WTC11 (cell line): ENCODE measurements around the gene GALNT2. TPM values are rescaled to one million over a fixed set of nuclear protein-coding genes. Genes with fewer than 3 reads are reported as not detected.
A peak's percentile ranks its signal among the peaks of the same experiment; 100 is the strongest.

Experiments used
- ATAC-seq: fragments of 200-7000 bp; cut with Tn5 transposase; 2 replicates; pipeline ENCODE4 v1.10.0; 2021; ENCODE audit warnings: mild to moderate bottlenecking, moderate library complexity
- CTCF ChIA-PET: fragments of 300-600 bp; sonication (Branson Sonifier 250); formaldehyde crosslinking; loops from one replicate; lab custom pipeline; 2021; ENCODE audit warnings: antibody characterized with exemption; lab: Charles Lee
- POLR2A ChIA-PET: fragments of 350-600 bp; sonication (Branson Sonifier 250); formaldehyde crosslinking; loops from one replicate; lab custom pipeline; 2021; ENCODE audit warnings: antibody characterized with exemption; lab: Charles Lee
- DNase-seq: peaks from one replicate; pipeline ENCODE4 v3.0.0; 2021; ENCODE audit warnings: low spot score
- H3K27ac Mint-ChIP-seq: 2 replicates; pipeline ENCODE4 v1.8.0; 2021; ENCODE audit warnings: mixed read lengths
- H3K27me3 Mint-ChIP-seq: 2 replicates; pipeline ENCODE4 v1.8.0; 2021; ENCODE audit warnings: low read depth, mild to moderate bottlenecking, moderate library complexity, mixed read lengths
- H3K36me3 Mint-ChIP-seq: 2 replicates; pipeline ENCODE4 v1.8.0; 2021; ENCODE audit warnings: mixed read lengths
- H3K4me1 Mint-ChIP-seq: 2 replicates; pipeline ENCODE4 v1.8.0; 2022; ENCODE audit warnings: mixed read lengths
- H3K4me3 Mint-ChIP-seq: 2 replicates; pipeline ENCODE4 v1.8.0; 2021; ENCODE audit warnings: mild to moderate bottlenecking, moderate library complexity, mixed read lengths
- H3K9me3 Mint-ChIP-seq: 2 replicates; pipeline ENCODE4 v1.8.0; 2021; ENCODE audit warnings: mixed read lengths
- CREB1 ChIP-seq: sonication (generic); formaldehyde crosslinking; IDR thresholded peaks from 2 replicates; pipeline ENCODE4 v1.8.0; 2023; ENCODE audit warnings: mild to moderate bottlenecking, missing genetic modification reagents
- ERG ChIP-seq: fragments of 250-450 bp; sonication (Bioruptor Pico); IDR thresholded peaks from 2 replicates; pipeline ENCODE4 v1.8.0; 2021; ENCODE audit warnings: mild to moderate bottlenecking
- FOXK1 ChIP-seq: sonication (generic); formaldehyde crosslinking; IDR thresholded peaks from 2 replicates; pipeline ENCODE4 v1.8.0; 2022; ENCODE audit warnings: mild to moderate bottlenecking, moderate library complexity, missing genetic modification reagents
- FOXP1 ChIP-seq: sonication (generic); formaldehyde crosslinking; IDR thresholded peaks from 2 replicates; pipeline ENCODE4 v1.8.0; 2022; ENCODE audit warnings: missing genetic modification reagents, mild to moderate bottlenecking, moderate library complexity, borderline replicate concordance
- GABPB1 ChIP-seq: sonication (generic); formaldehyde crosslinking; IDR thresholded peaks from 2 replicates; pipeline ENCODE4 v1.8.1; 2023; ENCODE audit warnings: mild to moderate bottlenecking, missing genetic modification reagents
- GRHL2 ChIP-seq: fragments of 250-450 bp; sonication (Bioruptor Pico); IDR thresholded peaks from 2 replicates; pipeline ENCODE4 v1.8.0; 2022; ENCODE audit warnings: mild to moderate bottlenecking, moderate library complexity; ENCODE audit not compliant: insufficient replicate concordance, severe bottlenecking
- HMGA2 ChIP-seq: fragments of 250-450 bp; sonication (Bioruptor Pico); IDR thresholded peaks from 2 replicates; pipeline ENCODE4 v1.4.0; 2021; ENCODE audit warnings: mild to moderate bottlenecking, moderate library complexity
- HMGXB4 ChIP-seq: sonication (generic); formaldehyde crosslinking; IDR thresholded peaks from 2 replicates; pipeline ENCODE4 v1.8.1; 2023; ENCODE audit warnings: mild to moderate bottlenecking, moderate library complexity, missing genetic modification reagents
- MAX ChIP-seq: sonication (generic); formaldehyde crosslinking; IDR thresholded peaks from 2 replicates; pipeline ENCODE4 v1.8.0; 2022; ENCODE audit warnings: mild to moderate bottlenecking, missing genetic modification reagents
- PRDM15 ChIP-seq: sonication (generic); formaldehyde crosslinking; IDR thresholded peaks from 2 replicates; pipeline ENCODE4 v1.8.0; 2022; ENCODE audit warnings: missing genetic modification reagents
- PRRX2 ChIP-seq: fragments of 250-450 bp; sonication (Bioruptor Pico); IDR thresholded peaks from 2 replicates; pipeline ENCODE4 v1.8.0; 2021; ENCODE audit warnings: mild to moderate bottlenecking
- ZBTB43 ChIP-seq: sonication (generic); formaldehyde crosslinking; IDR thresholded peaks from 2 replicates; pipeline ENCODE4 v1.8.1; 2023; ENCODE audit warnings: mild to moderate bottlenecking, missing genetic modification reagents
- ZNF138 ChIP-seq: sonication (generic); formaldehyde crosslinking; conservative IDR thresholded peaks from 2 replicates; pipeline ENCODE4 v1.8.1; 2022; ENCODE audit warnings: mild to moderate bottlenecking, moderate library complexity, missing genetic modification reagents
- ZNF219 ChIP-seq: sonication (generic); formaldehyde crosslinking; IDR thresholded peaks from 2 replicates; pipeline ENCODE4 v1.8.0; 2023; ENCODE audit warnings: missing genetic modification reagents, mild to moderate bottlenecking, borderline replicate concordance
- ZNF532 ChIP-seq: fragments of 250-450 bp; sonication (Bioruptor Pico); IDR thresholded peaks from 2 replicates; pipeline ENCODE4 v1.9.0; 2021; ENCODE audit warnings: mild to moderate bottlenecking, borderline replicate concordance
- ZNF671 ChIP-seq: fragments of 250-450 bp; sonication (Bioruptor Pico); IDR thresholded peaks from 2 replicates; pipeline ENCODE4 v1.8.0; 2021; ENCODE audit warnings: mild to moderate bottlenecking
- total RNA-seq: library from RNA; stranded (reverse); gene quantifications from 3 replicates; pipeline ENCODE4 v1.2.3, GENCODE V29; 2021

GALNT2 gene
- total RNA-seq, 1 experiment from 2014 or later, result 74.8 TPM

GRCh38 chr1:230117694-230118093 lies 50.7 kb downstream of the GALNT2 start (continued):
- TF ChIP-seq HMGXB4 (no peak), CREB1 (CRISPR knock-in tag) (no peak), ZNF219 (no peak)

- H3K27me3 Mint-ChIP-seq, result no peaks in the 10 kb centered on the region
- H3K9me3 Mint-ChIP-seq, result no peaks in the 10 kb centered on the region
- ChIA-PET POLR2A (no interaction called here), CTCF (interaction anchor here (1.0 to 2.9 kb wide), 3 partner anchors 10 to 92 kb away, joined by 3 to 30 read pairs (median 3); no protein-coding TSS in a partner anchor)
- no peak for TF ChIP-seq FOXK1 (CRISPR knock-in tag)
- TF ChIP-seq HMGXB4, result no peak
- no peak for TF ChIP-seq HMGA2 (CRISPR knock-in tag)
- no peak for TF ChIP-seq ZNF671 (CRISPR knock-in tag)
- TF ChIP-seq MAX (CRISPR knock-in tag), result no peak
- TF ChIP-seq GRHL2 (CRISPR knock-in tag), result no peak
- TF ChIP-seq ZNF138 (CRISPR knock-in tag), result no peak
- TF ChIP-seq ERG, result no peak
- no peak for TF ChIP-seq FOXP1 (CRISPR knock-in tag)
- H3K4me1 Mint-ChIP-seq, result peaks cover 40% of the 10 kb centered on the region
- peaks cover 8% of the 10 kb centered on the region for H3K36me3 Mint-ChIP-seq
- no peak for ATAC-seq
- no peak overlapping the region for H3K4me3 Mint-ChIP-seq
- H3K27ac Mint-ChIP-seq, result peak overlapping the region; percentile 19; the same call in 1 of the 2 replicates
- DNase-seq, result no peak
Measured at GRCh38 chr1:230119340-230119739, 52.3 kb downstream of the GALNT2 start.

- H3K4me1 Mint-ChIP-seq, result peaks cover 42% of the 10 kb centered on the region
- ChIA-PET CTCF (interaction anchor here (0.7 to 2.9 kb wide), 22 partner anchors 8 to 157 kb away, joined by 3 to 30 read pairs (median 3); no protein-coding TSS in a partner anchor), POLR2A (no interaction called here)
- peak overlapping the region; percentile 2; the same call in 1 of the 2 replicates for H3K27ac Mint-ChIP-seq
- DNase-seq, result no peak
- H3K9me3 Mint-ChIP-seq, result no peaks in the 10 kb centered on the region
- peak; percentile 13 for ATAC-seq
- no peak overlapping the region for H3K4me3 Mint-ChIP-seq
- H3K27me3 Mint-ChIP-seq, result no peaks in the 10 kb centered on the region
- TF ChIP-seq GABPB1 (CRISPR knock-in tag) (no peak), PRRX2 (CRISPR knock-in tag) (no peak), PRDM15 (CRISPR knock-in tag) (no peak), ZBTB43 (CRISPR knock-in tag) (no peak), ZNF532 (CRISPR knock-in tag) (no peak)
- H3K36me3 Mint-ChIP-seq, result peaks cover 4% of the 10 kb centered on the region
Measured at GRCh38 chr1:230120289-230120920, 53.4 kb downstream of the GALNT2 start.
